ENCODE measurements around the gene SCYGR6. TPM values are rescaled to one million over a fixed set of nuclear protein-coding genes. Genes with fewer than 3 reads are reported as not detected.

The SCYGR6 gene
- total and polyA plus RNA-seq, 8 donors = not detected

GRCh38 chr2:227701556-227701955 lies 23.0 kb downstream of the SCYGR6 start:
- peak in 1 of 2 donors; percentile 14 for DNase-seq

GRCh38 chr2:227696990-227697679 lies 27.4 kb downstream of the SCYGR6 start:
- H3K9me3 ChIP-seq = no peaks in the 10 kb centered on the region
- no peaks in the 10 kb centered on the region for H3K4me1 ChIP-seq
- no peaks in the 10 kb centered on the region for H3K27me3 ChIP-seq
- H3K27ac ChIP-seq = no peak overlapping the region
- intact Hi-C loops (cut with DNase I; ENCODE audit: low total_unique reads) = no loop called here
- 25 to 60% (median 27%) methylated on average over 2 of the region's 2 CpGs for WGBS, 5 donors
- DNase-seq = no peak
- no peaks in the 10 kb centered on the region for H3K36me3 ChIP-seq
- H3K4me3 ChIP-seq = no peak overlapping the region
- TF ChIP-seq POLR2A (IDR thresholded peaks at IDR 0.05) (no peak), EP300 (IDR thresholded peaks at IDR 0.05) (no peak), CTCF (IDR thresholded peaks at IDR 0.05) (no peak), POLR2AphosphoS5 (IDR thresholded peaks at IDR 0.05) (no peak)

More at GRCh38 chr2:227701556-227701955, 23.0 kb downstream of the SCYGR6 start:
- no peak overlapping the region for H3K27ac ChIP-seq
- H3K27me3 ChIP-seq = no peaks in the 10 kb centered on the region
- H3K4me1 ChIP-seq = peaks cover 0 to 8% (median 0%) of the 10 kb centered on the region in 4 donors
- no peaks in the 10 kb centered on the region for H3K36me3 ChIP-seq
- intact Hi-C loops (cut with DNase I; ENCODE audit: low total_unique reads) = no loop called here
- no peak overlapping the region for H3K4me3 ChIP-seq
- TF ChIP-seq CTCF (IDR thresholded peaks at IDR 0.05) (no peak), POLR2AphosphoS5 (IDR thresholded peaks at IDR 0.05) (no peak), POLR2A (IDR thresholded peaks at IDR 0.05) (no peak), EP300 (IDR thresholded peaks at IDR 0.05) (no peak)
- peaks cover 0 to 7% (median 0%) of the 10 kb centered on the region in 4 donors for H3K9me3 ChIP-seq
- WGBS, 5 donors = 22 to 45% (median 35%) methylated on average over 3 of the region's 3 CpGs

- no peak for DNase-seq
- TF ChIP-seq EP300 (IDR thresholded peaks at IDR 0.05) (no peak), CTCF (IDR thresholded peaks at IDR 0.05) (no peak), POLR2AphosphoS5 (IDR thresholded peaks at IDR 0.05) (no peak), POLR2A (IDR thresholded peaks at IDR 0.05) (no peak)
- H3K27me3 ChIP-seq = no peaks in the 10 kb centered on the region
- intact Hi-C loops (cut with DNase I; ENCODE audit: low total_unique reads) = no loop called here
- H3K4me3 ChIP-seq = no peak overlapping the region
- no peaks in the 10 kb centered on the region for H3K4me1 ChIP-seq
- 81 to 94% (median 85%) methylated on average over 3 of the region's 3 CpGs for WGBS, 5 donors
- H3K36me3 ChIP-seq = no peaks in the 10 kb centered on the region
- no peaks in the 10 kb centered on the region for H3K9me3 ChIP-seq
- H3K27ac ChIP-seq = no peak overlapping the region
Measured at GRCh38 chr2:227687189-227687588, 37.4 kb downstream of the SCYGR6 start.

GRCh38 chr2:227684258-227684657 lies 40.3 kb downstream of the SCYGR6 start:
- TF ChIP-seq POLR2A (IDR thresholded peaks at IDR 0.05) (no peak), CTCF (IDR thresholded peaks at IDR 0.05) (no peak), POLR2AphosphoS5 (IDR thresholded peaks at IDR 0.05) (no peak), EP300 (IDR thresholded peaks at IDR 0.05) (no peak)
- no peaks in the 10 kb centered on the region for H3K9me3 ChIP-seq
- no peaks in the 10 kb centered on the region for H3K4me1 ChIP-seq
- 80 to 85% (median 83%) methylated on average over 5 of the region's 5 CpGs for WGBS, 5 donors
- no peaks in the 10 kb centered on the region for H3K36me3 ChIP-seq
- no peak for DNase-seq
- no peak overlapping the region for H3K27ac ChIP-seq
- H3K4me3 ChIP-seq = no peak overlapping the region
- no peaks in the 10 kb centered on the region for H3K27me3 ChIP-seq
- intact Hi-C loops (cut with DNase I; ENCODE audit: low total_unique reads) = no loop called here

All from stomach (tissue), 9 donors.